HUDEP-2 (cell line): ENCODE measurements around the gene CORO1C.
"Not testable (repeated sequence)": the region's sequence is repeated elsewhere in the genome, so short reads cannot be mapped to it uniquely, and the experiment has no call there.

Source experiments
- DNase-seq, 76 experiments: peaks; one replicate each; lab custom pipeline; 2025; ENCODE audit not compliant: unreplicated experiment in 76 of 76; lab: John Stamatoyannopoulos, UW

CORO1C gene

DNA sequence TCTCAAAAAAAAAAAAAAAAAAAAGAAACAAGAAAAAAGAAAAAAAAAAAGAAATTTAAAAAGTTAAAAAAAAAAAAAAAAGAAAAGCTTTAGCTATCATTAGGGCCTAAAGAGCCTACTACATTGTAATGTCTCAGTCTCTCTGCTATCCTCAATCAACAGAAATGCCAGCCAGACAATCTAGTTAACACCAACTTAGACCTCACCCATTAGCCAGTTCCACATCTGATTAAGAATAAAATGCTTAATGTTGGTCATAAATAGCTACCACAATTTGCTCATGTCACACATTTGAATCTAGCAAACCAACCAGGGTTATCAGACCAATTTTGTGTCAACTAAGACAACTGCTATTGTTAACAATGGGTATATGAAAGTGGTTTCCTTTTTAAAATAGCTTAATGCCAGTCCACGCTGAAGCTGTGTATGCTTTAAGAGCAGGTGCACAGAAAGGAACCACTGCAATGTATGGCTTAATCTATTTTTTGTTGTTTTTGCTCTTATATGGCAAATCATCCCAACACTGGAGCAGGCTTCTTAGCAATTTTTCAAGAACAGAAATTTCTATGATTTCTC is 52.1 kb downstream of the CORO1C start:
- peak in 2 of 76 experiments; percentile 8 to 17 for DNase-seq

DNA sequence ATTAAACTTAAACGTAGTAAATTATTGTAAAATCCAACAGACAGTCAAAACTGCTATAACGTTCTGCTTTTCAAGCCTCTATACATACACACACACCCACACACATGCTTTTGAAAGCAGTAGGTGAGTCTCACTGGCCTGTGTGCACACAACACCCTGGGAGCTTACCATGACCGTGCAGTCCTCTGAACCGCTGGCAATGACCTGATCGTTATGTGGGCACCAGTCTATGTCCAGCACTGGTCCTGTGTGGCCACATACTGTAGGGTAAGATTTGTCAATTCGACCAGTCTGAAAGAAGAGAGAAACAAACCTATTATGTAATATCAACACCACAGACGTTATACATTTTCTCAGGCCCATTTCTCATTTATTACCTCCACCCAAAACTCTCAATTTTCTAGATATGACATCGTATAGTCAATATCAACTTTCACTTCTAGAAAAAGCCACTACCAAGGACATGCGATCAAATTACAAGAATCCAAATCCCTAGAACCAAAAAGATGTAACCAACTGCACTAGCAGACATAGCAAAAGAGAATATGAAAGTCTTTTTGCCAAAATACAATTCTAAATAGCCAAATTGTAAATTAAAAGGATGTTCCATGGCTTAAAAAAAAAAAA is 53.1 kb downstream of the CORO1C start:
- DNase-seq = no peak

DNA sequence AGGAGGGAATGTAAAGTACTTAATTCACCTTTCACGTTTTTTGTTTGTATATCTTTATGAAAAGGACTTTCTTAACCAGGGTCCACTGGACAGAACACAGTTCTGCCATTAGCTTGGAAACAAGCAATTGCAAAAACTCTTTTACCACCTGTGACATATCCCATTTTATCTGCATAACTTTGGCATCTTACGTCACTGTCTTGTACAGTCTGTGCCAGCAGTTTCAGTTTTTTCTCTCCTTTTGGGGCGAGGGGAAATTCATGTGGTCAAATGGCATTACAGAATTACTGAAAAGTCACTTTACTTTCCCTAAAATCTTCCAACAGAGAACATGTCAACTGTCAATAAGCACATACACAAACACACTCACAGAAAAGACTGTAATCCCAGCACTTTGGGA is 53.9 kb downstream of the CORO1C start:
- no peak for DNase-seq

DNA sequence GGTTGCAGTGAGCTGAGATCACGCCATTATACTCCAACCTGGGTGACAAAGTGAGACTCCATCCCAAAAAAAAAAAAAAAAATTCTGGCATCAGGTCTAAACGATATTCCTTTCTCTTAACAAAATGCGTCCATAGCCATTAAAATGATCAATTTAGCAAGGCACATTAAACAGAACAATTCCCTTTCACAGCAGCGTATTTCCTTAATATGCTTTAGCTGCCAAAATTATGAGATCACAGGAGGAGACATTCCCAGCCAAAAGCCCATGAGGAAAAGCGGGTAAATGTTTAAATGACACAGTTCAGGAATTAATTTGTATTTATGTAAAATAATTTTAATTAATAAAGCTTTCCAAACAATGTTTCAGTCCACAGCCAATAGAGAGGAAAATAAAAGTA is 54.6 kb downstream of the CORO1C start:
- no peak for DNase-seq

DNA sequence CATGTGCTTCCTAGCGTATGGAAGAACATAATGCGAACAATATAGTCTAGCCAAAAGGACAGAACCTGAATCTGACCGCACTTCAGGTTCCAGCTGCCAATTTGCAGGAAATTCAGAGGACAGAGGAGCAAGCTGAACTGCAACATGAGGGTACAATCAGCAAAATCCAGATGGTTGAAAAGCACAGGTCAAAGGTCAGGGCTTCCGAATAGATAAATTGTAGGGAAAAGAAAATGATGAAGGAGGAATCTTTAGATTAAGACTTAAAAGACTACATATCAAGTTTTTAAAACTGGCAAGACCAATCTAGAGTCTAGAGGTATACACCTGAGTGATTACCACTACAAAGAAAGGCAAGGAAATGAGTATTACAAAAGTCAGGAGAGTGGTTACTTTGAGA is 55.5 kb downstream of the CORO1C start:
- no peak for DNase-seq

DNA sequence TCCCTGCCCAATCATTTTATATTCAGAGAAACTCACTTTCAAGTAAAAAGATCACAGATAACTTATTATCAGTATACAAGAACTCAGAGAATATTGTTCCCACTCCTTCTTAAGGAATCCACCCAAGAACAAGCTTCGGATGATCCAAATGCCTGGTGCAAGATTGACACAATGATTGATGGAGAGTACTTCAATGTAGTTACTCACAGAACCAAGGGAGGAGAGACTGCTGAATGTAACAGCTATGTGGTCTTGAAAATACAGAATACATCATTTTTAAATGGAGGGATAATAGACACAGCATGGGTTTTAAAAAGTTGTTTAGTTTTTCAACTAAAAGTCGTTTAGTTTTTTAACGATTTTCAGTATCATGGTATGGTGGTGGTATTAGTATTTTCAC is 59.3 kb downstream of the CORO1C start:
- no peak for DNase-seq

DNA sequence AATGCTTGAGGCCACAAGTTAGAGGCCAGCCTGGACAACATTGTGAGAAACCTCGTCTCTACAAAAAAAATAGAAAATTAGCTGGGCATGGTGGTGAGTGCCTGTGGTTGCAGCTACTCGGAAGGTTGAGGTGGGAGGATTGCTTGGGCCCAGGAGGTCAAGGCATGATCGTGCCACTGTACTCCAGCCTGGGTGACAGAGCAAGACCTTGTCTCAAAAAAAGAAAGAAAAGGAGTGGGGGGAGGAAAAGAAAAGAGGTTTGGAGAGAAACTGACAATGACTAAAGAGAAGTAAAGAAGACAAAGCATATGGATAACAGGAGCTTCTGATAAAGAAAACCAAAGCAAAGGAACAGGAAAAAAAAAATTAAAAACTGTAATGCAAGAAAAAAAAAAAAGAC is 60.2 kb downstream of the CORO1C start:
- DNase-seq = peak in 6 of 76 experiments; percentile 4 to 44 (median 24)

DNA sequence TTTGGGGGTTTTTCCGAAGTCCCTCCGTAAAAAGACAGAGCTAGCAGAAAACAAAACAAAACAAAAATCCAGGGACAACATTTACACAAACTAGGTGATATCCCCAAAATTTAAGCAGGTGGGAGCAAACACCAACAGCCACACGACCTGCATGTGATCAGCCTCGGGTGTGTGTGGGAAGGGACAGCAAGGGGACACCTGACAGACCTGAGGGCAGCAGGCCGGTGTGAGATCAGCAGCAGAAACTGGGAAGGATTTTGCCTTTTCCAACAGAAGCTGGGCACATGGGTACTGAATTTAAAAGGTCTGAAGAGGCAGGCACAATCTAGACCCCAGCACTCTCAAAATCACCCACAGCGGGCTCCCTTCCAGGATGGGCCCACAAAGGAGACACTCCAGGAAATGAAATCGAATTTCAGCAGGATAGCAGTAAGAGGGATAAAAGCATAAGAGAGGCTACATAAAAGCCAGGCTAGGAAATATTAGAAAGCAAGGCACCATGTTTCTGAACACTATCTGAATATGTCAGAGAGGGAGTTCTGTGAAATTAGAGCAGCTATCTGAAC is 61.2 kb downstream of the CORO1C start:
- no peak for DNase-seq

DNA sequence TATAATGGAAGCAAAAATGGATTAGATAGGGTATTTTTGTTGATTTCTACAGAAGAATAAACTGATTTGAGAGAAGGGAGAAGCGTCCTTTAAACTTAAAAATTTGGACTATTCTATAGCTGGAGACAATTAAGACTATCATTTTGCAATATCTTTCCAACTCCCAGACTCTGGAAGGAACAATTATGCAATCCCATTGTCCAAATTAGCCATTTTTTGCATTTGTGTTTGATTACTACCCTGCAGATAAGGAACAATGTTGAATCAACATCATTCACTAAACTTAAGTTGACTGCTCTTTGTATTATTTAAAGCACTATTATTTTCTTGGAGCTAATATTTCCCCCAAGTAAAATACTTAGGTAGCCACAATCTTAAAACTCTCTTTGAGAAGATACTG is 62.8 kb downstream of the CORO1C start:
- no peak for DNase-seq

DNA sequence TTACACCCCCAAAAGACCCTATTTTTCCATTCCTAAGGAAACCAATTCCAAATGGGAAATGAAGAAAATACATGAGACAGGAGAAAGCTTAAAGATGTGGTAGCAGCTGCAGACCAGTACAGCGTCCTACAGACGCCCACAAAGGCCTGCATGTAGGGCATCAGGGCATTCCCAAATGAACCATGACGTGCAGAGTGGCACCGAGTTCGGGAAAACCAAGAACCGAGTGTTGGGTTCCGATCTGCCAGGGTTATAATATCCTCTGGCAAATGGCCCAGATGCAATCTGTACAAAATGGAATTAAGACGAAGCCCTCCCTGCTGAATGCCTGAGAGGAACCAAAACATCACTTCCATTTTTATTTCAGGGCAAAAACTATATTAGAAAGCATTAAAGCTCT is 63.3 kb downstream of the CORO1C start:
- no peak for DNase-seq

DNA sequence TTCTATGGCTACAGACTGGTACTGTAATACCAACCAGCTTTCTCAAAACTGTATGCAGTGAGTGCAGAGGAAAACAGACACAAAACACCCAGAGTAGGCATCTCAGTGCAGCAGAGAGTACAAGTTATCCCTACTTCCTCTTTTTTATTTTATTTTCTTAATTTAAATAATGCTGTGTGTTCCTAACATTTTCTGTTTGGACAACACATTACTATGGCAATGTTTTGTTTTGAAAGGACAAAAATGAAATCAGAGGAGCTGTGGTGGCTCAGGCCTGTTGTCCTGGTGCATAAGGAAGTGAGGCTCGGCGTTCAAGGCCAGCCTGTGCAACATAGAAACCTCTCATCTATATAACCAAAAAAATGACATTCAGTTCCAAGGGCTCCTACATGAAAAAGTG is 64.0 kb downstream of the CORO1C start:
- DNase-seq = no peak

DNA sequence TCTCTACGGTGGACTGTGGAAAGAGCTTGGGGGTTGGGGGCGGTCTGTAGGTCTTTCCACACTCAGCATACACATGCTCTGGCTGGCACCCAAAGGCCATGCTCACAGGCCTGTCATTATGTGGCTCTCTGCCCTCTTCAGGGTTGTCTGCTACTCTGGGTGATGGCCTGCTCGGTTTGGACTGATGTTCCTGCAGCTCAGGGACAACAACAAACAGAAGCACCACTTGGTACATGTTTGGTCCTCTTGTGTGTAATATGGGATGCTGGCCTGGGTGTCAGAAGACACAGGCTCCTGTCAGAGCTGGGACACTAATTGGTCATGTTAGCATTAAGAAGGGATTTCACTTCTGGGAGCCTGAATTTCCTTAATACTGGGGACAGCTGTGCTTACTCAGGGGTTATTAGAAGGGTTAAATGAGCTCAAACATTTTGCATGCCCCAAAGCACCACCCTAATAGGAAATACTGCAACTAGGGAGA is 64.9 kb downstream of the CORO1C start:
- peak in 9 of 76 experiments; percentile 8 to 36 (median 24) for DNase-seq

DNA sequence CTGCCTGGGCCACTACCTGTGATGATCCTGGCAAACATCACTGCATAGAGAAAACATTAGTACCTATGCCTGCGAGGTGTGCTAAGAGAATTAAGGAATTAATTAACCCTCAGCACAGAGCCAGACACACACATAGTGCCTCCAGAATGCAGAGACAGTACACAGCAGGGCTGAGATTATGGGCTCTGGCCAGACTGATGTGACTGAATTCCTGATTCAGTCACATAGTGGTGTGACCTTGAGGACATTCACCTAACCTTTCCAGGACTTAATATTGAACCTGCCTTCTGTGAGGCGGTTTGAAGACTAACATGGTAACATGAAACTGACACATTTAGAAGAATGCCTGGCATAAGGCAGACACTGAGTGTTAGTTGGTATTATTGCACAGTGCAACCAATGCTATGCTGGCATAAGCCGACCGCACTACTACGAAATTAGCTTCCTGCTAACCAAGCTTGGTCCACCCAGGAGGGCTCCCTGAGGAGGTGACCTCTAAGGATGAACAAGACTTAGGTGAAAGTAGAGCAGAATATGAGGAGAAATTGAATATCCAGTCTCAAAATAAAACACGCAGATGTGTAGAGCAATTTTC is 65.6 kb downstream of the CORO1C start:
- DNase-seq = no peak

DNA sequence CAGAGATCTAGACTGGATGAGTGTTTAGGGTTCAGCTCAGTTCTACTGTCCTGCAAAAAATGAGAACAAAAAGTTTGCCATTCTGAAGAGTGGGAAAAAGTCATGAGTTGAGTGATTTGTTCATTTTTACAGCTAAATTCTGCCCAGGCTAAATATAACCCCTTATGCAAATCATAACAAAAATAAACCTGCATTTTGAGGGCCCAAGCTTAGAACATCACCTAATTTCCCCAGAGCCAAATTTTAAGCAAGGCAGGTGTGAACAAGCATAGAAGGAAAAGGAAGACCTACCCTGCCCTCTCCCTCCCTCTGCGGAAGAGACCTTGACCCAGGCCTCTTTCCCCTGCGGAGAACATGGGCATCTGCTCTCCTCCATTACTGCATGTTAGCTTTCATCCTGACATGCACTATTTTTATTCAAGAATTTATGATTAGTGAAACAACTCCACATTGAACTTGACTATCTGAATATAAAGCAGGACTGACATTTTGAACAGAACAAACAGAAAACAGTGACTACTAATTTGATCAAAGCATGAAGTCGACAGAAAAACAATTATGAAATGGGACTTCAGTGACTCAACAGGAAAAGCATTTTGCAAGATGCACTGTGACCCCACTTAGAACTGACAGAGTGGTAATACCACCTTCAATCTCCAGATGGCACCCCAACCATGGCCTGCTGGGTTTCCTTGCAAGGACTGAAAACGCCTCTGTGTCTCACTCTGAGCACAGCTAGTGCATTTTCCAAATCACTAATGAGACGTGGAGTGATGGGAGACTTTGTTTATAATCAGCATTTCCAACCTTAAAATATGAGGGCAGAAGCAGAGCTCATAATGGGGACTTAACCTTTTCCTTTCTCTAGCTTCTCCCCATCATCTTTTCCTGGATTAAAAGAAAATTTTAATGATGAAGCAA is 66.7 kb downstream of the CORO1C start:
- peak in 69 of 76 experiments; percentile 11 to 85 (median 62) for DNase-seq

DNA sequence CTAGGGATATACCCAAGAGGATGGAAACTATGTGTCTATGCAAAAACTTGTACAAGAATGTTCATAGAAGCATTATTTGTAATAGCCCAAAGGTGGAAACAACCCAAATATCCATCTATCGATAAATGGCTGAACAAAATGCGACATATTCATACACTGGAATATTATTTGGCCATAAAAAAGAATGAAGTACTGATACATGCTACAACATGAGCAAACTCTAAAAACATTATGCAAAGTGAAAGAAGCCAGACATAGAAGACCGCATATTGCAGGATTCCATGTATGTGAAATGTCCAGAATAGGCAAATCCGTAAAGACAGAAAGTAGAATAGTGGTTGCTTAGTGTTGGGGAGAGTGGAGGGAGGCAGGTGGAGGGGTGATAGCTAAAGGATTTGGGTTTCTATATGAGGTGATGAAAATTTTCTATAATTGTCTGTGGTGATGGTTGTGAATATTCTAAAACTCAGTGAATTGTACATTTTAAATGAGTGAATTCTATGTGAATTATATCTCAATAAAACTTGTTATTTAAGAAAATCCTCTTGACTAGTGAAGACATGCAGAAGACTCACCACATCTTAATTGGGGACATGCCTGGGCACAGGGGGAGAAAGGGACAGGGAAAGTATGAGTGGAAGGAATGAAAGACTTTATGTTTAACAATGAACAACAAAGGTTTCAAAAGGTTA is 67.8 kb downstream of the CORO1C start:
- no peak for DNase-seq

DNA sequence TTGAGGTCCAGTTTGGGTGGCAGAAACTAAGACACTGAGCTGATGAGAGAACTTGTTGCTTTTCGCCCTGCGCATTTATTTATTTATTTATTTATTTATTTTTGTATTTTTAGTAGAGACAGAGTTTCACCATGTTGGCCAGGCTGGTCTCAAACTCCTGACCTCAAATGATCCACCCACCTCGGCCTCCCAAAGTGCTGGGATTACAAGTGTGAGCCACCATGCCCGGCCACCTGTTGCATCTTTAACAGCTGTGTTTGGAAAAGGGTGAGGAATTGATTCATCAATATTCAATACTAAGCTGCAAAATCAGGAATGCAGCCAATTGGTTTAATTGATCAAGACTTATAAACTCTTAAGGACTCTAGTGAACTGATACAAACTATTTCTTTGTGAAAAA is 73.2 kb downstream of the CORO1C start:
- DNase-seq = not testable (repeated sequence)

DNA sequence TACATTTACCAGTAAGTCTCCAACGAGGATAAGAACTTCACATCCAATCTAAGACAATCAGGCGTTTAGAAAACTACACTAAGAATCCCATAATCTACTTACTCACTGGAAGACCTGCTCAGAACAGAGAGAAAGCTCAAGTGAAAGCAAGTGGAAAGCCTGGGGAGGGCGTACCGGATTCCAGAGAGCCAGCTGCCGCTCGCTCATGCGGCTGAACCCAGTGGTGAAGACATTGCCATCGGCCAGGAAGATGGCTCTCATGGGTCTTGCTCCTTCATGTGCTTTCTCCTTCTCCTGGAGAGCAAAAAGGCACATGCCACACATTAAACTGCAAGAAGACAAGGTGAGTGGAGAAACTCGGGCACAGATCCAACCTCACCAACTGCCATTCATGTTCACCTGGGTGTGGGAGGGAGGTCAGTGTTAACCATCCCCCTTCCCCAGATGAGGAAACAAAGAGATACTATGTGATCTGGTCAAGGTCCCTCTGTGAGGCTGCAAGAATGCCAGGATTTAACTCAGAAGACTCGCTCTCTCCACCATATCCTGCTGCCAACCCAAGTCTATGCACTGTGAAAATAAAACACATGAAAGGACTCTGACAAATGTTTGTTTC is 74.1 kb downstream of the CORO1C start:
- no peak for DNase-seq

DNA sequence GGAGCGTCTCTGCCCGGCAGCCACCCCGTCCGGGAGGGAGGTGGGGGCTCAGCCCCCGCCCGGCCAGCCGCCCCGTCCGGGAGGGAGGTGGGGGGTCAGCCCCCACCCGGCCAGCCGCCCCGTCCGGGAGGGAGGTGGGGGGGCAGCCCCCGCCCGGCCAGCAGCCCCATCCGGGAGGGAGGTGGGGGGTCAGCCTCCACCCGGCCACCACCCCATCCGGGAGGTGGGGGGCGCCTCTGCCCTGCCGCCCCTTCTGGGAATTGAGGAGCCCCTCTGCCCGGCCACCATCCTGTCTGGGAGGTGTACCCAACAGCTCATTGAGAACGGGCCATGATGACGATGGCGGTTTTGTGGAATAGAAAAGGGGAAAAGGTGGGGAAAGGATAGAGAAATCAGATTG is 75.1 kb downstream of the CORO1C start:
- not testable (repeated sequence) for DNase-seq

DNA sequence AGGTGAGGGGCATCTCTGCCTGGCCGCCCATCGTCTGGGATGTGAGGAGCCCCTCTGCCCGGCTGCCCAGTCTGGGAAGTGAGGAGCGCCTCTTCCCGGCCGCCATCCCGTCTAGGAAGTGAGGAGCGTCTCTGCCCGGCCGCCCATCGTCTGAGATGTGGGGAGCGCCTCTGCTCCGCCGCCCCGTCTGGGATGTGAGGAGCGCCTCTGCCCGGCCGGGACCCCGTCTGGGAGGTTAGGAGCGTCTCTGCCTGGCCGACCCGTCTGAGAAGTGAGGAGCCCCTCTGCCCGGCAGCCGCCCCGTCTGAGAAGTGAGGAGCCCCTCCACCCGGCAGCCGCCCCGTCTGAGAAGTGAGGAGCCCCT is 75.5 kb downstream of the CORO1C start:
- not testable (repeated sequence) for DNase-seq

DNA sequence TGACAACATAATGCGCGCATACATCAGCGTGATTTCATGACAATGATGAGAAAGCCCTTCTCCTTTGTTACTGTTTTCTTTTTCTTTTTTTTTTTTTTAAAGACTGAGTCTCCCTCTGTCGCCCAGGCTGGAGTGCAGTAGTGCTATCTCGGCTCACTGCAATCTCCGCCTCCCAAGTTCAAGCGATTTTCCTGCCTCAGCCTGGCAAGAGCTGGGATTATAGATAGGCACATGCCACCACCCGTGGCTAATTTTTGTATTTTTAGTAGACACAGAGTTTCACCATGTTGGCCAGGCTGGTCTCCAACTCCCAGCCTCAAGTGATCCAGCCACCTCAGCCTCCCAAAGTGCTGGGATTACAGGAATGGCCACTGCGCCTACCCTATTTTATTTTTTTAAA is 76.7 kb downstream of the CORO1C start:
- not testable (repeated sequence) for DNase-seq
